HL-60 (cell line): Measurements from ENCODE around the gene ACTN4.

Experiments used
- DNase-seq, 2 experiments: peaks; one replicate each; pipeline ENCODE4 v3.0.0-alpha.2; 2010 to 2020; ENCODE audit warnings: low read depth in 1 of 2, low spot score in 1 of 2
- H3K27ac ChIP-seq: fragments of 250-450 bp; sonication (Bioruptor Pico); replicated peaks from 2 replicates; pipeline ENCODE4 v1.5.1; 2020; ENCODE audit warnings: mild to moderate bottlenecking, moderate library complexity
- H3K27me3 ChIP-seq: fragments of 250-450 bp; sonication (Bioruptor Pico); 2 replicates; pipeline ENCODE4 v1.5.1; 2021; ENCODE audit warnings: mild to moderate bottlenecking, moderate library complexity; ENCODE audit not compliant: insufficient read depth, poor library complexity, severe bottlenecking
- H3K4me3 ChIP-seq: replicated peaks from 2 replicates; pipeline ENCODE4 v1.5.1; 2011; ENCODE audit warnings: mild to moderate bottlenecking, control low read depth, low read length; ENCODE audit not compliant: insufficient read depth
- CTCF ChIP-seq: IDR thresholded peaks from one replicate; pipeline ENCODE4 v1.5.1; 2011; ENCODE audit warnings: low read length, control low read depth, inconsistent platforms; ENCODE audit not compliant: insufficient read depth
- GABPA ChIP-seq: IDR thresholded peaks from 2 replicates; pipeline ENCODE4 v1.6.1; 2012; ENCODE audit warnings: low read depth
- POLR2AphosphoS5 ChIP-seq: IDR thresholded peaks from 2 replicates; pipeline ENCODE4 v1.6.1; 2012; ENCODE audit warnings: low read depth
- SPI1 ChIP-seq: IDR thresholded peaks from 2 replicates; pipeline ENCODE4 v1.6.1; 2012; ENCODE audit warnings: low read depth, mild to moderate bottlenecking, borderline replicate concordance
- TF ChIP-seq, protein P1 (sequence below): IDR thresholded peaks from 2 replicates; pipeline ENCODE4 v1.6.1; 2012; ENCODE audit warnings: low read depth; ENCODE audit not compliant: insufficient replicate concordance

Gene ACTN4

GRCh38 chr19:38710928-38711725 lies 63.7 kb downstream of the ACTN4 start:
- Histone ChIP-seq H3K27ac (no peak overlapping the region), H3K27me3 (no peaks in the 10 kb centered on the region), H3K4me3 (no peak overlapping the region)
- no peak for TF ChIP-seq POLR2AphosphoS5
- TF ChIP-seq SPI1, result no peak
- TF ChIP-seq GABPA, result no peak
- no peak for TF ChIP-seq CTCF
- TF ChIP-seq, protein P1, sequence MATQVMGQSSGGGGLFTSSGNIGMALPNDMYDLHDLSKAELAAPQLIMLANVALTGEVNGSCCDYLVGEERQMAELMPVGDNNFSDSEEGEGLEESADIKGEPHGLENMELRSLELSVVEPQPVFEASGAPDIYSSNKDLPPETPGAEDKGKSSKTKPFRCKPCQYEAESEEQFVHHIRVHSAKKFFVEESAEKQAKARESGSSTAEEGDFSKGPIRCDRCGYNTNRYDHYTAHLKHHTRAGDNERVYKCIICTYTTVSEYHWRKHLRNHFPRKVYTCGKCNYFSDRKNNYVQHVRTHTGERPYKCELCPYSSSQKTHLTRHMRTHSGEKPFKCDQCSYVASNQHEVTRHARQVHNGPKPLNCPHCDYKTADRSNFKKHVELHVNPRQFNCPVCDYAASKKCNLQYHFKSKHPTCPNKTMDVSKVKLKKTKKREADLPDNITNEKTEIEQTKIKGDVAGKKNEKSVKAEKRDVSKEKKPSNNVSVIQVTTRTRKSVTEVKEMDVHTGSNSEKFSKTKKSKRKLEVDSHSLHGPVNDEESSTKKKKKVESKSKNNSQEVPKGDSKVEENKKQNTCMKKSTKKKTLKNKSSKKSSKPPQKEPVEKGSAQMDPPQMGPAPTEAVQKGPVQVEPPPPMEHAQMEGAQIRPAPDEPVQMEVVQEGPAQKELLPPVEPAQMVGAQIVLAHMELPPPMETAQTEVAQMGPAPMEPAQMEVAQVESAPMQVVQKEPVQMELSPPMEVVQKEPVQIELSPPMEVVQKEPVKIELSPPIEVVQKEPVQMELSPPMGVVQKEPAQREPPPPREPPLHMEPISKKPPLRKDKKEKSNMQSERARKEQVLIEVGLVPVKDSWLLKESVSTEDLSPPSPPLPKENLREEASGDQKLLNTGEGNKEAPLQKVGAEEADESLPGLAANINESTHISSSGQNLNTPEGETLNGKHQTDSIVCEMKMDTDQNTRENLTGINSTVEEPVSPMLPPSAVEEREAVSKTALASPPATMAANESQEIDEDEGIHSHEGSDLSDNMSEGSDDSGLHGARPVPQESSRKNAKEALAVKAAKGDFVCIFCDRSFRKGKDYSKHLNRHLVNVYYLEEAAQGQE, result no peak
- DNase-seq, result no peak

DNA sequence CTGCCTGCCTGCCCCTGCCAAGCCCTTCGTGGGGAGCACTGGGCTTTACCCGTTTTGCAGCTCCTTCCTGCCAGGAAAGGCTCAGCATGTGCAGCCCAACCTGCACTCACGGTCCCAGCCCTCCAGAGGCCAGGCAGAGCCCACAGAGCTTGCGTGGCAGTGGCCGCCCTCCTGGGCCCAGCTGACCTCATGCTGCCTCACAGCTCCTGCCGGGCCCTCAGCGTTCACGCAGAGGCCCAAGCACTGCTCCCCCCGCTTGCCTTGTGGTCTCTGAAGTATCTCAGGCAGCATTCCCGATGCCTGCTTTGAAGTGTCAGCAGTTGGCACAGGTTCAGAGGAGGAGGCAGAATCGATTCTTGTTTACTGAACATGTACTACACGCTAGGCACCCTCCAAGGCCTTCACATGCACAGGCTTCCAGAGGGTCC lies 64.3 kb downstream of the ACTN4 start:
- TF ChIP-seq GABPA (no peak), CTCF (no peak), SPI1 (no peak), POLR2AphosphoS5 (no peak)
- TF ChIP-seq, protein P1, result no peak
- Histone ChIP-seq H3K27me3 (no peaks in the 10 kb centered on the region), H3K27ac (no peak overlapping the region), H3K4me3 (no peak overlapping the region)
- DNase-seq, result no peak

GRCh38 chr19:38712161-38712748 lies 64.8 kb downstream of the ACTN4 start:
- Histone ChIP-seq H3K27me3 (no peaks in the 10 kb centered on the region), H3K27ac (no peak overlapping the region), H3K4me3 (no peak overlapping the region)
- DNase-seq, result no peak
- no peak for TF ChIP-seq SPI1

GRCh38 chr19:38713227-38713649 lies 65.8 kb downstream of the ACTN4 start:
- no peaks in the 10 kb centered on the region for H3K27me3 ChIP-seq
- H3K4me3 ChIP-seq, result no peak overlapping the region
- no peak overlapping the region for H3K27ac ChIP-seq
- DNase-seq, result no peak
- TF ChIP-seq GABPA (no peak), CTCF (no peak), POLR2AphosphoS5 (no peak)
- TF ChIP-seq, protein P1, result no peak
